Measurements from ENCODE around the gene NHSL1. TPM values are rescaled to one million over a fixed set of nuclear protein-coding genes. Genes with fewer than 3 reads are reported as not detected.

The NHSL1 gene
- total and polyA plus RNA-seq, 7 donors, result 6.5 to 17.5 (median 8.6) TPM

DNA sequence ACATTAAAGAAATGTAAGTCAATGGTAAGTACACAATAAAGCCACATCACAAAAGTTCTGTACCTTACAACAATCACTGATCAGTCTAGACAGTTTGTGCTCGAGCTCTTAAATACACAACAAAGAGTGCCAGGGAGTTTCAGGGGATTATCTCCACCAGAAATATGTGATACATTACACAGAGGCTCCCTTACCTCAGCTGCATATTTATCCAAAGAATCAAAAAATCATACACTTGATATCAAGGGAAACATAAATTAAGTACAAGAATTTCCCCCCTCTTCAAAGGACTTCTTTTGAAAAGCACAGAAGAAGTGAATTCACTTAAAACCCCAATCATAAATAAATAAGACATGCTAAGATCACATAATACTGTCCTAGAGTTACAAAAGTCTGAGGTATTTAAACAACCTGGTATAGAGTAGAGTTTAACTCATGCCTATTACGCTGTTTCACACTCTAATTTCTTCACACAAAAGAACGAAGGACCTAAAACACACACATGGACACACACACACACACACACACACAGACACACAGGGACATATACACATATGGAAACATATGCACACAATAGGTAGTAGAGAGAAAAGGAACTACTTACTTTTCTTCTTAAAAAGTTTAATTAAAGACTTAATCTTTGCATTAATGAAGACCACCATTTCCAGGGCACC is 528 bp downstream of the NHSL1 start:
- Histone ChIP-seq H3K9me3 (no peaks in the 10 kb centered on the region), H3K27me3 (no peaks in the 10 kb centered on the region), H3K36me3 (no peaks in the 10 kb centered on the region), H3K27ac (peak overlapping the region in 1 of 4 donors; percentile 19), H3K4me1 (peaks cover 0 to 11% (median 2%) of the 10 kb centered on the region in 4 donors), H3K4me3 (no peak overlapping the region)
- no peak for TF ChIP-seq POLR2AphosphoS5 (IDR thresholded peaks at IDR 0.05)
- TF ChIP-seq, protein P1, sequence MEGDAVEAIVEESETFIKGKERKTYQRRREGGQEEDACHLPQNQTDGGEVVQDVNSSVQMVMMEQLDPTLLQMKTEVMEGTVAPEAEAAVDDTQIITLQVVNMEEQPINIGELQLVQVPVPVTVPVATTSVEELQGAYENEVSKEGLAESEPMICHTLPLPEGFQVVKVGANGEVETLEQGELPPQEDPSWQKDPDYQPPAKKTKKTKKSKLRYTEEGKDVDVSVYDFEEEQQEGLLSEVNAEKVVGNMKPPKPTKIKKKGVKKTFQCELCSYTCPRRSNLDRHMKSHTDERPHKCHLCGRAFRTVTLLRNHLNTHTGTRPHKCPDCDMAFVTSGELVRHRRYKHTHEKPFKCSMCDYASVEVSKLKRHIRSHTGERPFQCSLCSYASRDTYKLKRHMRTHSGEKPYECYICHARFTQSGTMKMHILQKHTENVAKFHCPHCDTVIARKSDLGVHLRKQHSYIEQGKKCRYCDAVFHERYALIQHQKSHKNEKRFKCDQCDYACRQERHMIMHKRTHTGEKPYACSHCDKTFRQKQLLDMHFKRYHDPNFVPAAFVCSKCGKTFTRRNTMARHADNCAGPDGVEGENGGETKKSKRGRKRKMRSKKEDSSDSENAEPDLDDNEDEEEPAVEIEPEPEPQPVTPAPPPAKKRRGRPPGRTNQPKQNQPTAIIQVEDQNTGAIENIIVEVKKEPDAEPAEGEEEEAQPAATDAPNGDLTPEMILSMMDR (IDR thresholded peaks at IDR 0.05), result no peak
- TF ChIP-seq POLR2A (IDR thresholded peaks at IDR 0.05), result no peak
- TF ChIP-seq EP300 (IDR thresholded peaks at IDR 0.05), result no peak
- DNase-seq, result no peak
- WGBS, 2 donors, result 19 to 63% methylated on average over 3 of the region's 3 CpGs
- intact Hi-C loops (cut with DNase I), result no loop called here

DNA sequence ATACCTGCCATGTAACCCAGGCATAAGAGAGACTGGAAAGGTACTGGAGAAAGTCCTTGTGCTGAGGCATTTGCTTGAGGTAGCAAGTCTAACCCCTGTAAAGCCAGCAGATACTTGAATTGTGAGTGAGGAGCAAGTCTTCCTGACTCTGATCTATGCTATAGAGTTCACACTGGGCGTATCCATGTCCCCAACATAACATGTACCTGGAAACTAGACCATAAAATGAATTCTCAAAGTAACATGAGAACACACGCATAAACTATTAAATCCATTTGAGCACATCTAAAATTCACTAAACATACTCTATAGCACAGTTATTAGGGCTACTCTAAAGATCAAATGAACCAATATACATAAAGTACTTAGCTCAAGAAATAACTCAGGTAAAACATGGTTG is 2.0 kb downstream of the NHSL1 start:
- Histone ChIP-seq H3K36me3 (no peaks in the 10 kb centered on the region), H3K27me3 (no peaks in the 10 kb centered on the region), H3K4me3 (no peak overlapping the region), H3K27ac (no peak overlapping the region), H3K4me1 (peaks cover 0 to 26% (median 11%) of the 10 kb centered on the region in 4 donors), H3K9me3 (no peaks in the 10 kb centered on the region)
- DNase-seq, result no peak
- intact Hi-C loops (cut with DNase I), result no loop called here
- WGBS, 2 donors, result 14 to 75% methylated on average over 2 of the region's 2 CpGs
- TF ChIP-seq EP300 (IDR thresholded peaks at IDR 0.05), result no peak
- TF ChIP-seq, protein P1 (IDR thresholded peaks at IDR 0.05), result no peak
- TF ChIP-seq POLR2A (IDR thresholded peaks at IDR 0.05), result no peak
- TF ChIP-seq POLR2AphosphoS5 (IDR thresholded peaks at IDR 0.05), result no peak

DNA sequence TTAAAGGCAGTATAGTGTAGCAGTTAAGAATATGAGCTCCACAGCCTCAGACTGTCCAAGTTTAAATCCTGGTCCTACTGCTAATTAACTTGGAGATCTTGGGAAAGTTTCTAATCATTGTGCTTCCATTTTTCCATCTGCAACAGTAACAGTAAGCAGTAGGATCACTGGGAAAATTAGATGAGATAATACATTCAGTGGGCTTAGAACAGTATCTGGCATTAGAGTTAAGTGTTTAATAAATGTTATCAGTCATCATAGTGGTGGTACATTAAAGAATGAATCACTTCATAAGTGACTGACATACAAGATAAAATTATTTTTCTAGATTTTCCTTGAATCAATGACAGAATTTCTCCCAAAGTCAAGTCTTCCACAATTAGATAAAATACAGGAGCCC is 5.0 kb downstream of the NHSL1 start:
- Histone ChIP-seq H3K27me3 (no peaks in the 10 kb centered on the region), H3K27ac (no peak overlapping the region), H3K4me3 (no peak overlapping the region), H3K4me1 (peaks cover 0 to 48% (median 30%) of the 10 kb centered on the region in 4 donors), H3K36me3 (no peaks in the 10 kb centered on the region), H3K9me3 (no peaks in the 10 kb centered on the region)
- intact Hi-C loops (cut with DNase I), result no loop called here
- TF ChIP-seq POLR2A (IDR thresholded peaks at IDR 0.05) (no peak), EP300 (IDR thresholded peaks at IDR 0.05) (no peak), POLR2AphosphoS5 (IDR thresholded peaks at IDR 0.05) (no peak)
- TF ChIP-seq, protein P1 (IDR thresholded peaks at IDR 0.05), result no peak
- DNase-seq, result no peak

DNA sequence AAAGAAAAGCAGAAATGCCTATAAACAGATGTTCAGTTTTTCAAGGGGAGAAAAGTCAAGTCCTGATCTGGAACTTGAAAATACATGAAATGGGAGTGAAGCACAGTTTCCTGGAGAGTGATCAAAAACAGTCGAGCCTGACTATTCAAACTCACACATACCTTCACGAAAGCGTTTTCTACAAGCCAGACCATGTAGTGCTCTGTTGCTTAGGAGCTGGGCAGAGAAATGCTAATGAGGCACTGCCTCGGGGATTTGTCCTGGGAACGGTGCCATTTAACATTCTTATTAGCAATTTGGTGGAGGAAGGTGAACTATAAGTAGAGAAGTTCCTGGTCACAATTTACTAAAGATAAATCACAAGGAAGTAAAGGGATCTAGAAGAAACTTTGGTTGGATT is 5.9 kb downstream of the NHSL1 start:
- intact Hi-C loops (cut with DNase I), result no loop called here

More for the DNA sequence above, 5.9 kb downstream of the NHSL1 start:
- peak overlapping the region; percentile 16 to 65 (median 54) for H3K27ac ChIP-seq
- H3K4me3 ChIP-seq, result no peak overlapping the region
- no peak for TF ChIP-seq POLR2AphosphoS5 (IDR thresholded peaks at IDR 0.05)
- TF ChIP-seq, protein P1 (IDR thresholded peaks at IDR 0.05), result no peak
- TF ChIP-seq POLR2A (IDR thresholded peaks at IDR 0.05), result no peak
- TF ChIP-seq EP300 (IDR thresholded peaks at IDR 0.05), result no peak
- H3K36me3 ChIP-seq, result no peaks in the 10 kb centered on the region
- H3K27me3 ChIP-seq, result no peaks in the 10 kb centered on the region
- 17 to 56% methylated on average over 5 of the region's 5 CpGs for WGBS, 2 donors
- H3K9me3 ChIP-seq, result no peaks in the 10 kb centered on the region
- no peak for DNase-seq
- peaks cover 0 to 43% (median 30%) of the 10 kb centered on the region in 4 donors for H3K4me1 ChIP-seq

Data from sigmoid colon (tissue), 7 donors.